BLaER1 treated with 17β-estradiol and CSF1 and Interleukin-3, amounts not matched to agents 10 nM and 100 nM (cell line): Measurements from ENCODE around the gene RASAL1.
A peak's percentile ranks its signal among the peaks of the same experiment; 100 is the strongest.

Experiments
- H3K27ac ChIP-seq, 11 experiments: shearing (Covaris generic); formaldehyde crosslinking; 2 replicates each; pipeline ENCODE4 v1.8.1; 2022
- H3K27me3 ChIP-seq, 11 experiments: shearing (Covaris generic); formaldehyde crosslinking; 2 replicates each; pipeline ENCODE4 v1.8.1; 2022
- H3K36me3 ChIP-seq, 11 experiments: shearing (Covaris generic); formaldehyde crosslinking; 2 replicates each; pipeline ENCODE4 v1.8.1; 2022
- H3K4me1 ChIP-seq, 10 experiments: shearing (Covaris generic); formaldehyde crosslinking; 2 replicates each; pipeline ENCODE4 v1.8.1; 2022
- H3K4me2 ChIP-seq, 11 experiments: shearing (Covaris generic); formaldehyde crosslinking; 2 replicates each; pipeline ENCODE4 v1.8.1; 2022
- H3K4me3 ChIP-seq, 10 experiments: shearing (Covaris generic); formaldehyde crosslinking; 2 replicates each; pipeline ENCODE4 v1.8.1; 2022
- H3K9ac ChIP-seq, 11 experiments: shearing (Covaris generic); formaldehyde crosslinking; 2 replicates each; pipeline ENCODE4 v1.8.1; 2022
- H3K9me3 ChIP-seq, 11 experiments: shearing (Covaris generic); formaldehyde crosslinking; replicated peaks in 1 of 11; 2 replicates each; pipeline ENCODE4 v1.8.1; 2022
- H4K20me1 ChIP-seq, 11 experiments: shearing (Covaris generic); formaldehyde crosslinking; 2 replicates each; pipeline ENCODE4 v1.8.1; 2022
- Cebpa-rat ChIP-seq, 11 experiments: shearing (Covaris generic); IDR thresholded peaks; 2 replicates each; pipeline ENCODE4 v1.8.1; 2022

The RASAL1 gene

DNA sequence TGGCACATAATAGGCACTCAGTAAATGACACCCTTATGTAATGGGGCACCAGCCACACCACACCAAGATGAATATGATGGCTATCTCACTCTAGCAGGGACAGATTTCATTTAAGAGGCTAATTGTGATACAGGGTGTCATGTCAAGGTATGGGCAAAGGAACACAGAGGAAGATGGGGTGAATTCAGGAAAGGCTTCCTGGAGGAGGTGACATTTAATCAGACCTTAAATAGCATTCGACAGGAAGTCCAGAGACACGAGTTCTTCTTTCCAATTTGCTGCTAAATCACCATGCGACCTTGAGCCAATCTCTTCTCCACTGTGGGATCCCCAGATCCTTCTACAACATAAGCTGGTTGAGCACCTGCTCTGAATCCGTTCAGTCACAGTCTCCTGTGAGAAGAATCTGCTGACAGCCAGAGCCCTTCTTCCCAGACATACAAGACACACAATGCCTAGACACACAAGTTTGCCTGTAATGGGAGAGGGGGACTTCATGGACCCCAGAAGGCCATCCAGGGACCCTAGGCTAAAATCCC is 80.5 kb downstream of the RASAL1 start:
- H3K36me3 ChIP-seq = no peaks in the 10 kb centered on the region
- H3K27me3 ChIP-seq = peaks cover 12 to 28% (median 19%) of the 10 kb centered on the region in 11 experiments; a peak in 15 of 22 replicates
- TF ChIP-seq Cebpa-rat (IDR thresholded peaks at IDR 0.05) = no peak
- H3K4me3 ChIP-seq = no peak overlapping the region
- no peaks in the 10 kb centered on the region for H3K9me3 ChIP-seq
- peaks cover 47 to 90% (median 72%) of the 10 kb centered on the region in 10 experiments for H3K4me1 ChIP-seq
- no peak overlapping the region for H3K9ac ChIP-seq
- H3K27ac ChIP-seq = no peak overlapping the region
- H3K4me2 ChIP-seq = peak overlapping the region in 10 of 11 experiments; percentile 16 to 99 (median 97); a peak in 14 of 22 replicates
- peaks cover 0 to 17% (median 10%) of the 10 kb centered on the region in 11 experiments; a peak in 8 of 22 replicates for H4K20me1 ChIP-seq

GRCh38 chr12:113052326-113052725 is 83.2 kb downstream of the RASAL1 start:
- peak overlapping the region in 6 of 11 experiments; percentile 17 to 47 (median 29); a peak in 9 of 22 replicates for H3K9ac ChIP-seq
- H3K27me3 ChIP-seq = peaks cover 12 to 20% (median 18%) of the 10 kb centered on the region in 11 experiments; a peak in 15 of 22 replicates
- no peak for TF ChIP-seq Cebpa-rat (IDR thresholded peaks at IDR 0.05)
- H3K4me2 ChIP-seq = peak overlapping the region; percentile 65 to 90 (median 78)
- H3K27ac ChIP-seq = peak overlapping the region in 7 of 11 experiments; percentile 9 to 55 (median 41); a peak in 12 of 22 replicates
- H3K36me3 ChIP-seq = no peaks in the 10 kb centered on the region
- H3K4me3 ChIP-seq = no peak overlapping the region; a peak in 2 of 20 replicates
- no peaks in the 10 kb centered on the region; a peak in 1 of 22 replicates for H4K20me1 ChIP-seq
- peaks cover 54 to 92% (median 68%) of the 10 kb centered on the region in 10 experiments for H3K4me1 ChIP-seq
- H3K9me3 ChIP-seq = no peaks in the 10 kb centered on the region

DNA sequence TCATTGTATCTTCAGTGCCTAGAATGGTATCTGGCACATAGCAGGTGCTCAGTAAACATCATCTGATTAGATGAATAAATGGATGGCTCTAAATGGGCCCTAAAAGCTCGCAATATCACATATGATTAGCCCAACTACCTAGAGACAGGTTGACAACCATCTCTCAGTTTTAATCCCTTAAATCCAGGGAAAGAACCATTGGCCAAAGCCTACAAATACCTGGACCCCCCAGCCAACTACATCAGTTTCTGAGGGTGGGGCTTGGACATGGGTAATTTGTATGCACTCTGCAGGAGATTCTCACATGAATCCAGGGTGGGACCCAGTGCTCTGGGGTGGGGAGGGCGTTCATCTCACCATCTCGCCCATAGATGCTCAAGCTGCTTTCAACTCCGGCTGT is 83.8 kb downstream of the RASAL1 start:
- no peaks in the 10 kb centered on the region for H3K36me3 ChIP-seq
- H3K27ac ChIP-seq = peak overlapping the region in 6 of 11 experiments; percentile 31 to 55 (median 46); a peak in 8 of 22 replicates
- H3K4me2 ChIP-seq = peak overlapping the region; percentile 65 to 90 (median 78)
- H3K27me3 ChIP-seq = peaks cover 8 to 16% (median 14%) of the 10 kb centered on the region in 11 experiments; a peak in 15 of 22 replicates
- H3K9ac ChIP-seq = peak overlapping the region in 6 of 11 experiments; percentile 17 to 47 (median 29); a peak in 4 of 22 replicates
- no peak for TF ChIP-seq Cebpa-rat (IDR thresholded peaks at IDR 0.05)
- H4K20me1 ChIP-seq = no peaks in the 10 kb centered on the region; a peak in 1 of 22 replicates
- H3K9me3 ChIP-seq = no peaks in the 10 kb centered on the region
- H3K4me3 ChIP-seq = no peak overlapping the region; a peak in 1 of 20 replicates
- peaks cover 55 to 93% (median 69%) of the 10 kb centered on the region in 10 experiments for H3K4me1 ChIP-seq

DNA sequence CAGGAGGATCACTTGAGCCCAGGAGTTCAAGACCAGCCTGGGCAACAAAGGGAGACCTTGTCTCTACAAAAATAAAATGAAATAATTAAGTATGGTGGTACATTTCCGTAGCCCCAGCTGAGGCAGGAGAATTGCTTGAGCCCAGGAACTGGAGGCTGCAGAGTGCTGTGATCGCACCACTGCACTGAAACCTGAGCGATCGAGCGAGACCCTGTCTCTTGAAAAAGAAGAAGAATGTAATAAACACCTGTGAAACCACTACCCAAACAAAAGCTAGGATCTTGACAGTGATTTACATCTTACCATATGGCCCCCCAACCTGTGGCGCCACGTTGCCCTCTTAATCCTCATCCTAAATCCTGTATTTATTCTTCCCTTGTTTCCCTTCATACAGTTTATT is 84.8 kb downstream of the RASAL1 start:
- peaks cover 48 to 90% (median 64%) of the 10 kb centered on the region in 10 experiments for H3K4me1 ChIP-seq
- H3K9me3 ChIP-seq = no peaks in the 10 kb centered on the region
- peak overlapping the region in 9 of 11 experiments; percentile 36 to 90 (median 53); a peak in 13 of 22 replicates for H3K4me2 ChIP-seq
- TF ChIP-seq Cebpa-rat (IDR thresholded peaks at IDR 0.05) = no peak
- H3K9ac ChIP-seq = no peak overlapping the region
- no peak overlapping the region for H3K27ac ChIP-seq
- H3K27me3 ChIP-seq = peaks cover 0 to 6% (median 4%) of the 10 kb centered on the region in 11 experiments; a peak in 9 of 22 replicates
- H3K4me3 ChIP-seq = no peak overlapping the region
- no peaks in the 10 kb centered on the region for H3K36me3 ChIP-seq
- H4K20me1 ChIP-seq = no peaks in the 10 kb centered on the region; a peak in 1 of 22 replicates

GRCh38 chr12:113049976-113050742 is 85.4 kb downstream of the RASAL1 start:
- Histone ChIP-seq H3K4me3 (no peak overlapping the region), H3K4me2 (peak overlapping the region; percentile 36 to 90 (median 68)), H3K4me1 (peaks cover 44 to 84% (median 58%) of the 10 kb centered on the region in 10 experiments), H3K36me3 (no peaks in the 10 kb centered on the region), H3K27me3 (0 out of 22 replicates have a peak, but pooled peaks cover 0 to under 1% (median 0%) of the 10 kb centered on the region in 11 experiments), H3K9me3 (no peaks in the 10 kb centered on the region), H3K27ac (0 out of 22 replicates have a peak overlapping the region, but pooled peaks of 1 of the 11 experiments have one; percentile 40), H4K20me1 (no peaks in the 10 kb centered on the region), H3K9ac (no peak overlapping the region)
- TF ChIP-seq Cebpa-rat (IDR thresholded peaks at IDR 0.05) = no peak
